ENCODE results near the gene ARL8A. TPM values are rescaled to one million over a fixed set of nuclear protein-coding genes. Genes with fewer than 3 reads are reported as not detected.

Gene ARL8A
- total and polyA plus RNA-seq, 2 donors (not counting 1 experiment from before 2014, with no cell fraction given): 18.7 to 35.8 TPM

DNA sequence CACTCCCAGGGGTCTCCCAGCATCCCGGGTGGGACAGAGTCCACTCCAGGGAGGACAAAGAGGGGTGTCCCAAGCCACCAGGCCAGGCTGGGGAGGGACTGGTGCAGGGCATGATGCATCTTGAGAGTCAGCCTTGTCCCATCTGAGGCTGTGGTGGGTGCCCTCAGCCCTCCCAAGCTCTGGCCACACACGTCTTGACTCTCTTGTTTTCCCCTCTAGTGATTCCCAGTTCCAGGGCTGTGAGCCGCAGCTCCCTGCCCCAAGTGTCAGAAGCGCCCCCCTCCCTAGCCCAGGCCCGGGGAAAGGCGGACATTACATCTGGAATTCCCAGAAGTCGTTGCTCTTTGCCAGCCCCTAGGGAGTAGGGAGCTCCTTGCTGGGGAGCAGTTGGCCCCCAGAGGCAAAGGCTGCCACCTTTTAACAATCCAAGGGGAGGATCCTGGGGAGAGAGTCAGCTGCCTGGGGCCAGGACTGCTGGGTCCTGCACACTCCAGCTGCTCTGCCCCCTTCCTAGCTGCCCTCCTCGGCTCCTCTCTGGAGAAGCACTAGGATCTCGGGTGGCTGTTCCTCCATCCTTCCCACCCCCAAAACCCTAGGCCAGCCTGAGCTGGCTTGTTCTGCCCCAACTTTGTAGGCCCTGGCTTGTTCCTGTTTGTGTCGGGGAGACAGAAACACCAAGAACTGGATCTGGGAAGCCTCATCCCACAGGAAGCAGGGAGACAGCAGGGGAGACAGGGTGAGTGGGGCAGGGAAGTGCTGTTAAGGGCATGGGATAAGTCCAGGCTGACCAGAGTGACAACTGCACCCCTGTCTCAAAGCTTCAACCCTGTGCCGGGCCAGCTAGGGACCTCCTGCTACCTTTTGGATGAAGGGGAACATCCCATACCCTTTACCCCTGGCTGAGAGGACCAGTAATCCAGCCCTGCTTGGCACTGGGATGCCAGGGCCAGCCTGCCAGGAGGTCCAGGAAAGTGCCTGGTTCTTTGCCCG lies 19.0 kb upstream of the ARL8A start:
- H3K79me2 ChIP-seq (ENCODE audit: control insufficient read depth, insufficient read depth, low read length): no peaks in the 10 kb centered on the region
- H2AFZ ChIP-seq (ENCODE audit: low read length): no peak overlapping the region
- no peak for TF ChIP-seq EZH2 (IDR thresholded peaks at IDR 0.05; ENCODE audit: low read length, missing control alignments)
- TF ChIP-seq, protein P1, sequence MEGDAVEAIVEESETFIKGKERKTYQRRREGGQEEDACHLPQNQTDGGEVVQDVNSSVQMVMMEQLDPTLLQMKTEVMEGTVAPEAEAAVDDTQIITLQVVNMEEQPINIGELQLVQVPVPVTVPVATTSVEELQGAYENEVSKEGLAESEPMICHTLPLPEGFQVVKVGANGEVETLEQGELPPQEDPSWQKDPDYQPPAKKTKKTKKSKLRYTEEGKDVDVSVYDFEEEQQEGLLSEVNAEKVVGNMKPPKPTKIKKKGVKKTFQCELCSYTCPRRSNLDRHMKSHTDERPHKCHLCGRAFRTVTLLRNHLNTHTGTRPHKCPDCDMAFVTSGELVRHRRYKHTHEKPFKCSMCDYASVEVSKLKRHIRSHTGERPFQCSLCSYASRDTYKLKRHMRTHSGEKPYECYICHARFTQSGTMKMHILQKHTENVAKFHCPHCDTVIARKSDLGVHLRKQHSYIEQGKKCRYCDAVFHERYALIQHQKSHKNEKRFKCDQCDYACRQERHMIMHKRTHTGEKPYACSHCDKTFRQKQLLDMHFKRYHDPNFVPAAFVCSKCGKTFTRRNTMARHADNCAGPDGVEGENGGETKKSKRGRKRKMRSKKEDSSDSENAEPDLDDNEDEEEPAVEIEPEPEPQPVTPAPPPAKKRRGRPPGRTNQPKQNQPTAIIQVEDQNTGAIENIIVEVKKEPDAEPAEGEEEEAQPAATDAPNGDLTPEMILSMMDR (conservative IDR thresholded peaks at IDR 0.05 in 1 of 2, IDR thresholded peaks at IDR 0.05 in 1 of 2; ENCODE audit: low read depth in 1 of 2, low read length in 2 of 2): no peak
- DNase-seq (ENCODE audit: low read depth in 2 of 2): no peak
- no peaks in the 10 kb centered on the region for H3K9me3 ChIP-seq (ENCODE audit: control insufficient read depth, insufficient read depth, low read depth, low read length)
- H3K27ac ChIP-seq (ENCODE audit: insufficient read depth, low read length): no peak overlapping the region
- no peaks in the 10 kb centered on the region for H4K20me1 ChIP-seq (ENCODE audit: control insufficient read depth, extremely low read depth, insufficient read depth, low read length)
- H3K36me3 ChIP-seq (ENCODE audit: control insufficient read depth, insufficient read depth, low read length): no peaks in the 10 kb centered on the region
- H3K4me2 ChIP-seq (ENCODE audit: extremely low read depth, insufficient read depth, low read length): no peak overlapping the region
- peaks cover 15% of the 10 kb centered on the region for H3K27me3 ChIP-seq (ENCODE audit: control insufficient read depth, insufficient read depth, low read length)
- H3K9ac ChIP-seq (ENCODE audit: insufficient read depth, low read length): no peak overlapping the region
- H3K4me1 ChIP-seq (ENCODE audit: control insufficient read depth, extremely low read depth, insufficient read depth, low read length): no peaks in the 10 kb centered on the region
- H3K4me3 ChIP-seq (replicated peaks in 1 of 4; ENCODE audit: control extremely low read depth in 1 of 4, insufficient read depth in 1 of 4, low read depth in 3 of 4, low read length in 4 of 4): no peak overlapping the region

DNA sequence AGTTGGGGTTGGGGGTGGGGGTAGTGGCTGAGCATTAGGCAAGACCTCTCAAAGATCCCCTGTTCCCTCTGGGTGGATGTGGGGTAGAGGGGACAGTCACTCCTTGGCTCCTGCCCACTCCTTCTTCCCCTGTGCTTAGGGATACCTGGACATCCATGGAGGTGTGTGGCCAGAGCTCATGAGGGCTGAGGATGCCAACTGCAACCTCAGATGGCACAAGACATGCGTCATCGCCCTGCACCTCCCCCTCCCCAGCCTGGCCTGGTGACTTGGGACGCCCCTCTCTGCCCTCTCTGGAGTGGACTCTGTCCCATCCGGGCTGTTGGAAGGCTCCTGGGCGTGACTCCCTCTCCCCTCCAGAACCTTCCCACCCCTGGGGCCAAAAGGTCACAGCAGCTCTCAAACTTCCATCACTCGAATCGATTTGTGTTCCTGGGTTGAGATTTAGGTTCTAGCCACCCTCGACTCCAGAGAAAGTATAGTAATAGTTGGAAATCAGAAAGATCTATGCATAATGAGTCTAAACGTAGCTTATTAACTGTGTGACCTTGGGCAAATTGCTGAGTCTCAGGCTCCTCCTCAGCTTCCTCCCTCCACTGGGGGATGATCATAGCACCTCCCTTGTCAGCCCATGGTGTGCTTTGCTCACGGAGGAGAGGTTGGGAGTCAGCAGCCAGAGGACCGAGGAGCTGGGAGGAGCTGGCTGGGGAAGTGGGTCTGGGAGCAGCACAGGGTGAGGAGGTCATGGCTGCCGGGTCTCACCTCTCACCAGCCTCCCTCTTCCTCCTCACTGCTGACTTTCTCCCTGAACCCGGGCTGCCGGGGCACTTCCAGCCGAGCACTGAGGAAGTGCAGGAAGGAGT lies 18.1 kb upstream of the ARL8A start:
- Histone ChIP-seq H3K27me3 (ENCODE audit: control insufficient read depth, insufficient read depth, low read length) (peaks cover 15% of the 10 kb centered on the region), H3K36me3 (ENCODE audit: control insufficient read depth, insufficient read depth, low read length) (no peaks in the 10 kb centered on the region), H3K9ac (ENCODE audit: insufficient read depth, low read length) (no peak overlapping the region), H3K4me1 (ENCODE audit: control insufficient read depth, extremely low read depth, insufficient read depth, low read length) (no peaks in the 10 kb centered on the region), H3K27ac (ENCODE audit: insufficient read depth, low read length) (no peak overlapping the region), H3K4me2 (ENCODE audit: extremely low read depth, insufficient read depth, low read length) (no peak overlapping the region), H3K4me3 (replicated peaks in 1 of 4; ENCODE audit: control extremely low read depth in 1 of 4, insufficient read depth in 1 of 4, low read depth in 3 of 4, low read length in 4 of 4) (no peak overlapping the region), H3K9me3 (ENCODE audit: control insufficient read depth, insufficient read depth, low read depth, low read length) (no peaks in the 10 kb centered on the region), H3K79me2 (ENCODE audit: control insufficient read depth, insufficient read depth, low read length) (no peaks in the 10 kb centered on the region), H4K20me1 (ENCODE audit: control insufficient read depth, extremely low read depth, insufficient read depth, low read length) (no peaks in the 10 kb centered on the region), H2AFZ (ENCODE audit: low read length) (no peak overlapping the region)
- no peak for DNase-seq (ENCODE audit: low read depth in 2 of 2)
- TF ChIP-seq, protein P1 (conservative IDR thresholded peaks at IDR 0.05 in 1 of 2, IDR thresholded peaks at IDR 0.05 in 1 of 2; ENCODE audit: low read depth in 1 of 2, low read length in 2 of 2): no peak
- no peak for TF ChIP-seq EZH2 (IDR thresholded peaks at IDR 0.05; ENCODE audit: low read length, missing control alignments)

DNA sequence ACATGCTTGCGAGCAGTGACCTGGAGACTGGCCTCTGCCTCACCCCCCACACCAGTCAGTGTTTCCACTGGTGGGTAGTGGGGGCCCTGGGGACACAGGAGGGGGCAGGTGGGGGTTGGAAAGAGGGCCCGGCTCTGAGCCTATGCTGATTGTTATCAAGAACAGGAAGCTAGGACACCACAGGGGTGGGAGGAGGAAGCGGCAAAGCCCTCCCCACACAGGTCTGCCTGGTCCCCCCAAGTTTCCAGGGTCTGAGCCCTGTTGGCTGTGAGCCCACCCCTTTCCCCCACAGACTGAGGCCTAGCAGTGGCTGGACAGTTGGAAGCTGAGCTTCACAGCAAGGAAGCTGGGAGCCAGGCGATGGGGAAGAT lies 17.5 kb upstream of the ARL8A start:
- H3K36me3 ChIP-seq (ENCODE audit: control insufficient read depth, insufficient read depth, low read length): no peaks in the 10 kb centered on the region
- H3K4me2 ChIP-seq (ENCODE audit: extremely low read depth, insufficient read depth, low read length): no peak overlapping the region
- DNase-seq (ENCODE audit: low read depth in 2 of 2): no peak
- H3K4me3 ChIP-seq (replicated peaks in 1 of 4; ENCODE audit: control extremely low read depth in 1 of 4, insufficient read depth in 1 of 4, low read depth in 3 of 4, low read length in 4 of 4): no peak overlapping the region
- no peak overlapping the region for H2AFZ ChIP-seq (ENCODE audit: low read length)
- no peak overlapping the region for H3K27ac ChIP-seq (ENCODE audit: insufficient read depth, low read length)
- no peaks in the 10 kb centered on the region for H3K4me1 ChIP-seq (ENCODE audit: control insufficient read depth, extremely low read depth, insufficient read depth, low read length)
- H3K9ac ChIP-seq (ENCODE audit: insufficient read depth, low read length): no peak overlapping the region
- no peaks in the 10 kb centered on the region for H3K9me3 ChIP-seq (ENCODE audit: control insufficient read depth, insufficient read depth, low read depth, low read length)
- no peaks in the 10 kb centered on the region for H3K79me2 ChIP-seq (ENCODE audit: control insufficient read depth, insufficient read depth, low read length)
- no peaks in the 10 kb centered on the region for H4K20me1 ChIP-seq (ENCODE audit: control insufficient read depth, extremely low read depth, insufficient read depth, low read length)
- TF ChIP-seq EZH2 (IDR thresholded peaks at IDR 0.05; ENCODE audit: low read length, missing control alignments): no peak
- TF ChIP-seq, protein P1 (conservative IDR thresholded peaks at IDR 0.05 in 1 of 2, IDR thresholded peaks at IDR 0.05 in 1 of 2; ENCODE audit: low read depth in 1 of 2, low read length in 2 of 2): no peak
- H3K27me3 ChIP-seq (ENCODE audit: control insufficient read depth, insufficient read depth, low read length): peaks cover 15% of the 10 kb centered on the region

Data from fibroblast of lung (primary cell).